GM18498 (cell line): ENCODE results near the gene PMEPA1.

Source experiments
- ATAC-seq: cut with Tn5 transposase; IDR thresholded peaks from one replicate; pipeline ENCODE4 v1.9.1; 2021; ENCODE audit warnings: mild to moderate bottlenecking, moderate library complexity; ENCODE audit not compliant: unreplicated experiment

Gene PMEPA1

DNA sequence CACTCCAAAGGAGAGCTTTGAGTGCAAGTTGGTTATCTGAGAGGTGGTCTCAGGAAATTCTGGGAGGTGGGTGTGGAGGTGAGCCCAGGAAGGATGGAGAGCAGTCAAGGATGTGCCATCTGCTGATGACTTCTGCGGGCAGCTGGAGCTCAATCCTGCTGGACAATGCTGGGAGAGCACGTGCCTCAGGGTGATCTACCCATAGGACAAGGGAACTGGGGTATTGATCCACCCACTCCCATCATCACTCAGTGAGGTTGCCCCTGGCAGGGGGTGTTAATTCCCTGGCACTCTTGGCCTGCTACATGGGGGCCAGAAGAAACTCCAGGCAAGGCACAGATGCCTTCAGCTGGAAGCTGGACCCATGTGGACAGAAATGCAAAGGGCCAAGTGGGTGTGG lies 82.5 kb downstream of the PMEPA1 start:
- no peak for ATAC-seq

DNA sequence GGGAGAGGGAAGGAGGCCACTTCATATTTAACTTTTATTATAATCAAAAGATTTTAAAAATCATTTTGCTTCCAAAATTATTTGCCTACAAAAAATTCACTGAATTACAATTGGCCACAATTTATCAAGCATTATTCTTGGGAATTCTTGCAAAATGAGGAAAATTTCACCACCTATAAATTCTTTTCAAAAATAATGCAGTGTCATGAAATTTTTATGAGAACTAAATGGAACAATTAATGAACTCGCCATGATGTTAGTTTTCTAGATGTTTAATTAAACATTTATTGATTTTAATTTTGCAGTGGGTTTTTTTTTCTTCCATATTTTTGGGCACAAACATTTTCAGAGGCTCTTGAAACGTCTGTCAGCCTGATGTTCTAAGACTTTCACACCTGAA lies 83.8 kb downstream of the PMEPA1 start:
- no peak for ATAC-seq

DNA sequence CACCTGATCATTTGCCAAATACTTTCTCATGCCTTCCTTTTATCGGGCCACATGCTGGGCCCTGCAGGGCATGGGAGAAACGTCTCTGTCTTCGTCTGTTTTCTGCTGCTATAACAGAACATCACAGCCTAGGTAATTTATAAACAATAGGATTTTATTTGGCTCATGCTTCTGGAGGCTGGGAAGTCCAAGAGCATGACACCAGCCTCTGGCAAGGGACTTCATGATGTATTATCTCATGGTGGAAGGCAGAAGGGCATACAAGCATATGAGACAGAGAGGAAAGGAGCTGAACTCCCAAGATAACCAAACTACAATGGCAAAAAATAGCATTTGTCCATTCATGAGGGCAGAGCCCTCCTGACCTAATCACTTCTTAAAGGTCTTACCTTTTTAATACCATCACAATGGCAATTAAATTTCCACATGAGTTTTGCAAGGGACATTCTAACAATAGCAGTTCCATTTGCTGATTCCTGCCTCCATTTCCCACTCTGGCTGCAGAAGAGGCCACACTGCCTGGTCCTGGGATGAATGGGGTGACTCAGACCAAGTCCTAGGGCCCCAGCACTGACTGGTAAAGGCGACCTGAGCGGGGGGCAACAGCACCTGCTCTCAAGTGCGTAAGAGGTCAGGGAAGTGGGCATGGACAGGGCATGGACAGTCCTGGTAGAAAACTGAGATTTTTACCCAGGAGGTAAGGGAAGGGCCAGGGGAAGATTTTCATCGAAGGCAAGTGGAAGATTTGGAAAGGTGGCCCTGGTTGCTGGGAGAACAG lies 84.4 kb downstream of the PMEPA1 start:
- ATAC-seq, result no peak

DNA sequence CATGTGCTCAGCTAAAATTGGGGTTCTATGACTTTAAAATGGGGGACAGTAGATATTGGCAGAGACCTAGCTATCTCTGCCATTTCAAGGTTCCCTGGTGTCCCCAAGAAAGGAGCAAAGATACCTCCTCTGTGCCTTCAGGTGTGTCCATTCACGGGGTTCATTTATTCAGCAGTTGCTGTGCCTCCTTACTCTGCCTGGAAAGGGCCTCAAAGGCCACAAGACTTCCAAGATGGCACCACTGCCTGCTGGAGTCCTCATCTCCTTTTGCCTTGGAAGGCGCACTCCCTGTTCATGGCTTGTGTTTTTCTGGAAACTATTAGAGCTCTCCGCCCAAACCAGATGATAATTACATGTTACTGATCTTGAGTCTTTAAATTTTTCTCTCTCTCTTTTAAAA lies 85.7 kb downstream of the PMEPA1 start:
- ATAC-seq, result no peak

DNA sequence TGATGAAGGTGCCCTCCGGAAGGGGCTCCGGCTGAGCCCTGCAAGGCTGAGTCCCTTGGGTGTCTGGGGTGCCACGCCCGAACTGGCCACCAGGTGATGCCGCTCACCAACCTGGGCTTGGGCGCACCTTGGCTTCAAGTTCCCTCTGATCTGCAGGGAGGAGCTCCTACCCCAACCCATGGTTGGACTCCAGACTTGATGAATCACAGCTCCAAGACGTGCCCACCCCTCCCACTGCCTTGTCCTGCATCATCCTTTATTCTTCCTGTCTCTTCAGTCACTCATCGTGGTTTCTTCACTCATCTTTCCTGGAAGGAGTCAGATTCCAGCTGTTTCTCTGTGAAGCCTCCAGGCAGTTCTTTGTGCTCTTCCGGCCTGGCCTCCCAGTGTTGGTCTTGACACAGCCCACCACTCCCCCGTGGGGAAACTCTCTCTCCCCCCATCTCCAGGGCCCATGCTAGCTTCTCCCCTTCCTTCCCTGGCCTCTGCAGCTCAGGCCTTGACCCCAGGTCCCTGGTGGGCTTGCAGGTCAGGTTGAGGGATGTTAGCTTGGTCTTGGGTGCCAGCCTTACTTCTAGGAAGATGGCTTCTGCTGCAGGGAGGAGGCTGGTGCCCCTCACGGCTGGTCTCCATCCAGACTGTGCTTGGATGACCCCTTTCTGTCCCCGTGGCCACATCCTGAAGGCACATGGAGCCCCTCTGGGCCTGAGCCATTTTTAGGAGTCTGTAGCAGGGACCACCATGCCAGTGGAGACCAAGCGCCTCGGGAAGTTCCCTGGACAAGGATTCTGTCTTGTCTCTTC lies 87.0 kb downstream of the PMEPA1 start:
- no peak for ATAC-seq

DNA sequence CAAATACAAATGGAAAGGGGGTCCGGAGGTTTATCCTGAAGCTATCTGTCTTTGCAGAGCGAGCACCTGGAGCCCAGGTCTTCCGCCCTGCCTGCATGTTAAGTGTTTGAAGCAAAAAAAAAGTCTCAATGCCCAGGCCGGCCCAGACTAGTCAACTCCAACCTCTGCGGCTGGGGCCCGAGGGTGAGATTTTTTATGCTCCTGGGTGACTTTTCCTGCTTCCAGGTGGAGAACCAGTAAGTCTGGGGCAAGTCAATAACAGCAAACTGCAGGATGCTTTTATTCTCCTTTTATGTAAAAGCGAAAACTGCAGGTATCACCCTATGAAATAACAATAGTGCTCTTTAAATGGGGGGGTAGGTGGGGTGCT lies 87.6 kb downstream of the PMEPA1 start:
- no peak for ATAC-seq

DNA sequence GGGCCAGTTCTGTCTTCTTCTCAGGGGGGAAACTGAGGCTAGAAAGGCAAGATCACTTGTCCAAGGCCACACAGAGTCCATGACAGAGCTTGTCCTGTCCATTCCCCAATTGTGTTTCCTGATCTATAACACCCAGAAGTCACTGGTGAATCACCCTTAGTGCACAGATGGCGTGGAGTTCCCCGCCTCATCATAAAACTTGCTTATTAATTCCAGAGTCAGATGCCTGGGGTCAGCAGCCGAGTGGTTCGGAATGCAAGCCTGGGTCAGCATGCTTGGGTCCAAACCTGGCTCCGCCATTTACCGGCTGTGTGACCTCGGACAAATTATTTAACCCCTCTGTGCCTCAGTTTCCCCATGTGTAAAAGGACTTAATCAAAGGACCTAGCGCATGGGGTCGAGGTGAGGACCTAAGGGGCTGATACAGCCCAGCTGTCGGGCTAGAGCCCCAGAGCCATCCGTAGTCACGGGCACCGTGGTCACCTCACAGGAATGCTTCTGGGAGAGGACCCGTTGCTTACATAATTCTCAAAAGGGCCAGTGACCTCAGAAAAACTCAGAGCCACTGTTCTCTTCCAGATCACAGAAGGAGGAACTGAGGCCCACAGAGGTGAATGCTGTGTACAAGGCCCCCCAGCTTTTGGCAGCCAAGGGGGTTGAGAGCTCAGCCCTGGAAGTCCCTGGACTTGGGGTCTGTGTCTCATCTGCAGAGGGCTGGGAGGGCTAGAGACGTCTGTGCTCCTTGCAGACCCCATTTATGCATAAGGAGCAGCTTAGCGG lies 88.2 kb downstream of the PMEPA1 start:
- no peak for ATAC-seq

DNA sequence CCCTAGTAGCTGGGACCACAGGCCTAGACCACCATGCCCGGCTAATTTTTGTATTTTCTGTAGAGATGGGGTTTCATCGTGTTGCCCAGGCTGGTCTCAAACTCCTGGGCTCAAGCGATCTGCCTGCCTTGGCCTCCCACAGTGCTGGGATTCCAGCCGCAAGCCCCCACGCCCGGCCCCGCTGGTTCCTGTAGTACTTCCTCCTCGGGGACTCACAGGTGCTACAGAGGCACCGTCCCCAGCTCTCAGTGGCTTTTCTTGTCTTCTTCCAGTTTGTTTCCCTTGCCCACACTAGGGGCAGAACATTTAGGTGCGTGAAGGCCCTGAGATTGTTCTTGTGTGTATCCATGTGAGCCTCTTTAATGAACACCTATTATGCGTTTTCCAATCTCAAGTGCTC lies 88.8 kb downstream of the PMEPA1 start:
- ATAC-seq, result no peak

DNA sequence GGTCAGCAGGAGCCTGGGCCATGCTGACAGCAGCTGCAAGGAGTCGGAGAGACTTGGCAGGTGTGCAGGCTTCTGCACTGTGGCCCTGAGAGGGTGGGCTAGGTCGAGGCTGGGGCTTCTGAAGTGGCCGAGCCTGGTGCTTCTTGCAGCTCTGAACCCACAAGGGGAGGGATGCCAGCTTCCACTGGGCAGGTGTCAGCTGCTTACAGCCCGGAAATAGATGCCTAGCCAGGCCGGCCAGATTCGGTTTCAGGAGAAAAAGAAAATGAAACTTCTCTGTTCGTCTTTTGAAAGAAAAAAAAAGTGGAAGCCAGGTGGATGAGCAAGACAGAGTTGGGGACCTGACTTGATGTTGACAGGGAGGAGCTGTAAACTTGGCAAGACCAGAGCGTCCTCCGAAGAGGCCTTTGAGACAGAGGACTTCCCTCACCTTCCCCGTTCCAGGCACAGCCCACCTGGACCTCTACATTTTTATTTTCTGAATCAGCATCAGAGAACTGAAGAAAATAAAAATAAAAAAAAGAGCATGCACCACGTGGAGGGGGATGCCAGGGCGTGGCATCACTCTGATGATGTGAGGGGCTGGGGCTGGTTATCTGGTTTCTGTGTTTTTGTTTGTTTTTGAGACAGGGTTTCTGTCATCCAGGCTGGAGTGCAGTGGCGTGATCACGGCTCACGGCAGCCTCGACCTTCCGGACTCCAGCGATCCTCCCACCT lies 89.4 kb downstream of the PMEPA1 start, which contains the start of gene ZBP1:
TSS of gene ZBP1 (minus strand) at position 153 of the 717 bp plus-strand sequence. CDS start at position 22, 131 bp downstream.
- ATAC-seq, result peak; percentile 68

DNA sequence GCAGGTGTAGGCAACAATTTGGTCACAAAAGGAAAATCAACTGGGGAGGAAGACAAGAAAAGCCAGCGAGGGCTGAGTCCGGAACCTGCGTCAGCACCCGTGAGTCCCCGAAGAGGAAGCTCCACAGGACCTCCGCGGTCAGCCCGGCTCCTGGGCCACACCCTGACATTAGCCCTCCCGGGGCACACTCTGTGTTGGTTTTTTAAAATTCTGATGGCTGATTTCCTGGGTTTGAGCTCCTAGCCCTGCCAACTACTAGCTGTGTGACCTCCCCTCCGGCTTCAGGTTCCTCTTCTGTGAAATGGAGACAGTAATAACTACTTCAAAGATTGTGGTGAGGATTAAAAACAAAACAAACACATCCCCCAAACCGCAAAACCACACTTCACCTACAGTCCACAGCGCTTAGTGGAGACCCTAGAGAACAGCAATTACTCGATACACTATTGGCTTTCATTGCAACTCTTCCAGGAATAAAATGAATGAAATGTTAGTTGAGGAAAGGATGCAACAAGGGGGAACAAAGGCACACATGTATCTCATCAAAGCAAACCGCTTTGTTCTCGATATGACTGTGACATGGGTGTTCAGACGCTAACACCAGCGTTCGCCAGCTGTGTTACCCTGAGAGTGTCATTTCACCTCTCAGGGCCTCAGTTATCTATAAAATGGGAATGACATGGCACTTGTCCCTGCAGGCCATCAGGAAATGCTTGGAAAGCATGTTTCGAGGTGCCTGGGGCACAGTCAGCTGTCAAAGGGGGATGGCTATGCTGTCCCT lies 90.6 kb downstream of the PMEPA1 start:
- ATAC-seq, result peak; percentile 54

DNA sequence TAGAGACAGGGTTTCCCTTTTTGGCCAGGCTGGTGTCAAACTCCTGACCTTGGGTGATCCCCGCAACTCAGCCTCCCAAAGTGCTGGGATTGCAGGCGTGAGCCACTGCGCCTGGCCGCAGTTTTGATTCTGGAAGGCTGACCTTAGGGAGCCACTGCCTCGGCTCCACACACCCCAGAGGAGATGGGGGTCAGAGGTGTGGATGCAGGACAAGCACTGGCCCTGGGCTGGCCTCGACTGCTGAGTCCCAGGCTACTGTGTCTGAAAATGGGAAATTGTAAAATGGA lies 91.1 kb downstream of the PMEPA1 start:
- peak; percentile 0 for ATAC-seq

DNA sequence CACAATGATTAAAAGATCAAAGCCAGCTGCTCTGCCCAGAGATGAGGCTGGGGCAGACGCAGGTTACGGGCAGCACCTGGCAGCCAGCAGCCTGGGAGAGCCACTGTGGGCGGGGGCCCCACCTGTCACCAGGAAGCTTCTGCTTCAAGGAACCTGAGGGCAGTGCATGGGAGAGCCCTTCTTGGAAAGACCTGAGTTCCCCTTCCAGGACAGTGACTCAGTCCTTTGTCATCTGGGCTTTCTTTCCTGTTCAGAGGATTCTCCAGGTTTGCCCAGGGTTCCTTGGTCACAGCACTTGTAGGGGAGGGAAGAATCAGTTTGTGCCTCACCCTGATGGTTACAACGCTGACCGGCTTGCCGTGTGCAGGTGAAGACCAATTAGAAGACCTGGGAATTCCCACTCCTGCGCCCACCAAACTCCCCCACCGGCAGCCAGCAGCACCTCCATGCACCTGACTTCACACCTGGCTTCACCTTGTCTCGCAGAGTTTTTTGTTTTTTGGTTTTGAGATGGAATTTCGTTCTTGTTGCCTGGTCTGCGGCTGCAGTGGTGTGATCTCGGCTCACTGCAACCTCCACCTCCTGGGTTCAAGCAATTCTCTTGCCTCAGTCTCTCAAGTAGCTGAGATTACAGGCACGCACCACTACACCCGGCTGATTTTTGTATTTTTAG lies 91.6 kb downstream of the PMEPA1 start:
- ATAC-seq, result no peak

DNA sequence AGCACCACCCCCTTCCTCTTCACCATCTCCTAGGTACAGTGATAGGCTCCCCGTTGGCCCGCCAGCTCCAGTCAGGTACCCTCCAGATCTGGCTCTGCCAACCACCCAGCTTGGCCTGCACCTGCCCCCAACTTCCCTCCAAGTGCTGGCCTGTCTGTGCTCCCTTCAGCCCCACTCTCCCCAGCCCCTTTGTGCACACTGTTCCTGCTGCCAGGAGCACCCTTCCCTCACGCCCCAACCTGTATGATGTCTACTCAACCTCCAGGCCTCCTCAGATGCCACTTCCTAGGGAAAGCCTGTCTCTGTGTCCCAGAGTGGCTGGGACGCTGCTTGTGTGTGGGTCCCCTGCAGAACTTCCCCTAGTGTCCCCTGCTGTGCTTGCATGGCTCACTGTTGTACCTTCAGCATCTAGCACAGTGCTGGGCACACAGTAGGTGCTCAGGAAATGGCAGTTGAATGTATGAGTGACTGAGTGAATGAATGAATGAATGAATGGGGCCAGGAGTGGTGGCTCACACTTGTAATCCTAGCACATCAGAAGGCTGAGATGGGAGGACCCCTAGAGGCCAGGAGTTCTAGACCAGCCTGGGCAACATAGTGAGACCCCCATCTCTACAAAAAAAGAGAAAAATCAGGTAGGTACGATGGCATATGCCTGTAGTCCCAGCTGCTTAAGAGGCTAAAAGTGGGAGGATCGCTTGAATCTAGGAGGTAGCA lies 92.6 kb downstream of the PMEPA1 start:
- ATAC-seq, result no peak

DNA sequence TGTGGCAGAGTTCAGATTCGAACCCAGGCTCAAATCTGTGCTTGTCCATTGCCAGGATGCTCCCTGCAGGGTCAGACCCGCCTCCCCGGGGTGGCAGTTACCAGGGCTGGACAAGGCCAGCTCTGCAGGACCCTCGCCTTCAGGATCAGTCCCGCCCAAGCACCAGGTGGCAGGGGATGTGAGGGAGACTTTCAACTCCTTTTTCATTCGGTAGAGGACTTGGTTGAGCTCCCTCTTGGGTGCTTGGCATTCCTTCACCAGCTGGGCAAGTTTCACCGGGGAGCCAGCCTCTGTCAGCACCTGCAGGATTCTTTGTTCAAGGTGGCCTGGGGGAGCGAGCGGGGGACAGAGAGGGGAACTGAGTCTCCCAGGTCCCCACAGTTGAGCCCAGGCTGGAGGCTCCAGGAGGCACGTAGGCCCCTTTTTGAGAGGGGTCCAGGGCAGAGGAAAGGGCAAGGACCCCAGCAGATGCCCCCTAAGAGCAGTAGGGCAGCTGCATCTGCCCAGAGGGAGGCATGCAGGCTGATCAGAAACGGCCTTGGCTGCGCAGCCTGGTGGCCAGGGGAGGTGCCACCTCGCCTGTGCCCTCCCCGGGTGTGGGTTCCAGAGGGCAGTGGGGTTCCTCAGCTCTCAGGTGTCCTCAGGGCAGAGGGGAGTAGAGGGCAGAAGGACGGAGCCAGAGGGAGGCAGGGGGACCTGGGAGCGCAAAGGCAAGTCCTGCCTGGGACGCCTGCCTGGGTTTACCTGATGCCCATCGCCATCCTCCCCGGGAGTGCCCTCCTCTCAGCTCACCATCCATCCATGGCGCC lies 93.5 kb downstream of the PMEPA1 start:
- ATAC-seq, result no peak

DNA sequence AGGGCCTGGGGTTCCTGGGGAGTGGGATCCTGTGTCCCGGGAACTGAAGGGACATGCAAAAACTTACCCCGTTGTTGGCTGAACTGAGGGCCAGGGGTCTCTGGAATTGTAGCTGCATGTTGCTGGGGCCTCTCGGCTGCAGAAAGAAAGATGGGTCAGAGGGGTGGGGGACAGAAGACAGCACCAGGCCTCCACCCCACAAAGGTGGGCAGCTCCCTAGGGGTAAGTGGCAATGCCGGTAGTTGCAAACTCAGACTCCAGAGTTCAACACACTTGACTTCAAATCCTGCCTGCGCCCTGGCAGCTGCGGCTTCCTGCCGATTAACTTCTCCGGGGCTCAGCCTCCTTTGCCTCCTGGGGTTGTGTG lies 94.4 kb downstream of the PMEPA1 start:
- ATAC-seq, result no peak

DNA sequence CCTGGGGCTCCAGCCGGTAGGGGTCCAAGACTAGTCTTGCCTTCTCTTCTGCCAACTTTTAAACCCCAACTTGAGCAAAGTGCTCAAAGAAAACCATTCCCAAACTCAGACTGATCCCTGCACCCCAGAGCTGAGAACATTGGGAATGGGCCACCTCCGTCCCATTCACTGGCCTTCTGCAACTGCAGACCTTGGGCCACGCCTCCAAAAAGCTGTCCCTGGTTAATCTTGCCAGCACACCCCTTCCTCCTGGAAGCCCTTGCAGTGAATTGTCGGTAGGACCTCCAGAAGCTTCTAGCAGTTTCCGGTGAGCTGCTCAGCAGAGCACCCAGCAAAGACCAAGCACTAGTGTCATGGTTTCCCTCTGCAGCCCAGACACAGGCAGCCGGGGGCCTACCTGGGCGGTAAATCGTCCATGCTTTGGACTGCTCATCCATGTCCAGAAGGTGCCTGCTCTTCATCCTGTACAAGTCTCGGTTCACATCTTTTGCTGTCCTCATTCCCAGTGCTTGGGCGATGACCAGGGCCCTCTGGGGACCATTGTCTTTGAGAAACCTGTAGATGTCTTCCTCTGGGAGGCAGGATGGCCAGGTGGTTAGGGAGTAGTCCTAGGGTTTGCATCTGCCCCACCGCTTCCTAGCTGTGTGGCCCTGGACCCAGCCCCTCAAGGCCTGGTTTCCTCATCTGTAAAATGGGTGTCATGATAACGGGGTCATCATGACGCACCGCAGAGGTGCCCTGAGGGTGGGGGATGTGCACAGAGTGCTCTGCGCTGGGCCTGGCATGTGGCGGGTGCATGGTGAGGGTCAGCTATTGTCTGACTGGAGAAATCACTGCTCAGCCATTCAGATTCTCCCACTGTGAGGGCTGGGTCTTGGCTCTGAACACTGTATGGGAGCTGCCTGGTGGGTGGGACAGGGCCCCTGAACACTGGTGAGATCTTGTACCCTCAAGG lies 95.0 kb downstream of the PMEPA1 start:
- ATAC-seq, result no peak

DNA sequence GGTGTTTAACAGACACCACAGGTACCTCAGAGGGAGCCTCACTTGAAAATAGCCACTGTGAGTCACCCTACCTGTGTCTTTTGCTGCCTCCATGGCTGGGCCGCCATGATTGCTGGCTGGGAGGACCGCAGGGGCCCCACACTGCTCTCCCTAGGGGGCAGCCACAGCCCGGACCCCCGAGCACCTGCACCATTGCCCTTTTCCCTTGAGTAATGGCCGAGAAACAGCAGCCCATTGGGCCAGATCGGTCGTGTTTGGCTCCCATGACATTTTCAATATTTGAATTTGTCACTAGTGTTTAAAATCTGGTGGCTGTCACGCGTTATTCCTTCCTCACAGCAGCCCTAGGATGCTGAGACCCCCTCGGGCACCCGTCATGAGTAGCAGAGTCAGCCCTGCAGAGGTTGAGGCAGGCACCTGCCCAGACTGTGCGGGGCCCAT lies 96.3 kb downstream of the PMEPA1 start:
- ATAC-seq, result no peak
